IMR-90 (cell line): Measurements from ENCODE around the gene TCP11L1. TPM values are rescaled to one million over a fixed set of nuclear protein-coding genes. Genes with fewer than 3 reads are reported as not detected.

Experiments used
- ATAC-seq: fragments of 200-7000 bp; cut with Tn5 transposase; 2 replicates; pipeline ENCODE4 v1.9.1; 2020; ENCODE audit warnings: low read depth, mild to moderate bottlenecking, moderate library complexity
- BruUV-seq: library from RNA; stranded (reverse); fragments of 400-500 nt; replicated peaks from 2 replicates; lab custom pipeline; 2021; lab: Mats Ljungman, UMichigan
- CTCF ChIA-PET: fragments of 300-600 bp; formaldehyde crosslinking; extraction: SDS; loops from one replicate; lab custom pipeline; 2021; ENCODE audit warnings: antibody characterized with exemption; lab: Yijun Ruan, JAX
- POLR2A ChIA-PET: fragments of 300-600 bp; sonication (Branson Sonifier 250); formaldehyde crosslinking; loops from one replicate; lab custom pipeline; 2022; ENCODE audit warnings: antibody characterized with exemption; ENCODE audit not compliant: unreplicated experiment; lab: Charles Lee
- DNase-seq: peaks from one replicate; pipeline ENCODE4 v3.0.0; 2013
- H2AFZ ChIP-seq: replicated peaks from 2 replicates; pipeline ENCODE3; 2013; ENCODE audit warnings: low read length, mild to moderate bottlenecking; ENCODE audit not compliant: poor library complexity
- H2AK5ac ChIP-seq: 2 replicates; pipeline ENCODE4 v1.6.1; 2013; ENCODE audit warnings: low read depth, low read length, inconsistent platforms
- H2AK9ac ChIP-seq: replicated peaks from 2 replicates; pipeline ENCODE3; 2013; ENCODE audit warnings: mild to moderate bottlenecking, low read depth, low read length, moderate library complexity; ENCODE audit not compliant: poor library complexity
- H2BK120ac ChIP-seq: 2 replicates; pipeline ENCODE4 v1.6.1; 2013; ENCODE audit warnings: low read depth, low read length, inconsistent platforms
- H2BK15ac ChIP-seq: 3 replicates; pipeline ENCODE4 v1.6.1; 2013; ENCODE audit warnings: low read depth, low read length, inconsistent platforms
- H2BK20ac ChIP-seq: 2 replicates; pipeline ENCODE4 v1.6.1; 2013; ENCODE audit warnings: low read depth, mild to moderate bottlenecking, inconsistent platforms, low read length, moderate library complexity
- H2BK5ac ChIP-seq: 2 replicates; pipeline ENCODE4 v1.6.1; 2013; ENCODE audit warnings: mild to moderate bottlenecking, low read depth, low read length, inconsistent platforms; ENCODE audit not compliant: poor library complexity, severe bottlenecking
- H3K14ac ChIP-seq: replicated peaks from 2 replicates; pipeline ENCODE4 v1.6.1; 2013; ENCODE audit warnings: low read depth, low read length, inconsistent platforms
- H3K18ac ChIP-seq: 2 replicates; pipeline ENCODE4 v1.6.1; 2013; ENCODE audit warnings: low read depth, low read length, control low read depth
- H3K23ac ChIP-seq: 2 replicates; pipeline ENCODE4 v1.6.1; 2013; ENCODE audit warnings: low read depth, low read length, inconsistent platforms
- H3K27ac ChIP-seq: 2 replicates; pipeline ENCODE4 v1.5.1; 2013; ENCODE audit warnings: mild to moderate bottlenecking, control low read depth, low read length; ENCODE audit not compliant: insufficient read depth
- H3K27me3 ChIP-seq: 2 replicates; pipeline ENCODE4 v1.6.1; 2013; ENCODE audit warnings: low read length; ENCODE audit not compliant: control insufficient read depth, insufficient read depth
- H3K36me3 ChIP-seq: 2 replicates; pipeline ENCODE4 v1.6.1; 2013; ENCODE audit warnings: low read length, mixed read lengths; ENCODE audit not compliant: control insufficient read depth, insufficient read depth
- H3K4ac ChIP-seq: 2 replicates; pipeline ENCODE4 v1.6.1; 2013; ENCODE audit warnings: low read depth, low read length, inconsistent platforms
- H3K4me1 ChIP-seq: 2 replicates; pipeline ENCODE4 v1.6.1; 2013; ENCODE audit warnings: low read length, mixed read lengths; ENCODE audit not compliant: control insufficient read depth, insufficient read depth
- H3K4me2 ChIP-seq: 2 replicates; pipeline ENCODE4 v1.6.1; 2013; ENCODE audit warnings: low read depth, mild to moderate bottlenecking, control low read depth, low read length, moderate library complexity
- H3K4me3 ChIP-seq: 2 replicates; pipeline ENCODE4 v1.5.1; 2013; ENCODE audit warnings: low read depth, mild to moderate bottlenecking, control low read depth, low read length, moderate library complexity; ENCODE audit not compliant: insufficient read depth
- H3K56ac ChIP-seq: 2 replicates; pipeline ENCODE4 v1.6.1; 2013; ENCODE audit warnings: low read length, inconsistent platforms; ENCODE audit not compliant: insufficient read depth; ENCODE audit errors: extremely low read depth
- H3K79me1 ChIP-seq, 2 experiments: 2 replicates each; pipeline ENCODE4 v1.6.1; 2013; ENCODE audit warnings: low read length in 2 of 2, inconsistent platforms in 1 of 2, low read depth in 1 of 2
- H3K9ac ChIP-seq: 2 replicates; pipeline ENCODE4 v1.6.1; 2013; ENCODE audit warnings: low read depth, low read length, control low read depth
- H3K9me1 ChIP-seq: 2 replicates; pipeline ENCODE4 v1.6.1; 2013; ENCODE audit warnings: low read length, inconsistent platforms; ENCODE audit not compliant: insufficient read depth
- H3K9me3 ChIP-seq: 2 replicates; pipeline ENCODE4 v1.6.1; 2013; ENCODE audit warnings: low read length; ENCODE audit not compliant: control insufficient read depth, insufficient read depth
- H4K20me1 ChIP-seq: 2 replicates; pipeline ENCODE4 v1.6.1; 2013; ENCODE audit warnings: low read length, inconsistent platforms; ENCODE audit not compliant: insufficient read depth
- H4K5ac ChIP-seq: 2 replicates; pipeline ENCODE4 v1.6.1; 2013; ENCODE audit warnings: mild to moderate bottlenecking, low read depth, low read length, control low read depth
- H4K8ac ChIP-seq, 2 experiments: 2 replicates each; pipeline ENCODE4 v1.6.1; 2013; ENCODE audit warnings: low read depth in 2 of 2, low read length in 2 of 2, control low read depth in 1 of 2, inconsistent platforms in 1 of 2
- H4K91ac ChIP-seq: 2 replicates; pipeline ENCODE4 v1.6.1; 2013; ENCODE audit warnings: low read depth, low read length, inconsistent platforms; ENCODE audit not compliant: insufficient read depth
- BHLHE40 ChIP-seq: fragments of 150-350 bp; IDR thresholded peaks from 2 replicates; pipeline ENCODE4 v1.6.1; 2016; ENCODE audit warnings: mild to moderate bottlenecking, low read depth, low read length
- CEBPB ChIP-seq: IDR thresholded peaks from 2 replicates; pipeline ENCODE4 v1.6.1; 2012; ENCODE audit warnings: low read depth, low read length, improper control_type of control experiment
- CHD1 ChIP-seq: IDR thresholded peaks from 2 replicates; pipeline ENCODE4 v1.6.1; 2012; ENCODE audit warnings: low read depth, low read length, improper control_type of control experiment
- FOS ChIP-seq: fragments of 150-350 bp; IDR thresholded peaks from 2 replicates; pipeline ENCODE4 v1.6.1; 2016; ENCODE audit warnings: low read depth, low read length
- MAFK ChIP-seq: IDR thresholded peaks from 2 replicates; pipeline ENCODE4 v1.6.1; 2012; ENCODE audit warnings: low read depth, low read length, improper control_type of control experiment
- MAZ ChIP-seq: IDR thresholded peaks from 2 replicates; pipeline ENCODE4 v1.6.1; 2012; ENCODE audit warnings: low read depth, mild to moderate bottlenecking, low read length, improper control_type of control experiment, moderate library complexity, borderline replicate concordance
- MXI1 ChIP-seq: IDR thresholded peaks from 2 replicates; pipeline ENCODE4 v1.6.1; 2012; ENCODE audit warnings: low read depth, mild to moderate bottlenecking, low read length, moderate library complexity, borderline replicate concordance
- NFE2L2 ChIP-seq: fragments of 150-350 bp; IDR thresholded peaks from 2 replicates; pipeline ENCODE4 v1.6.1; 2016; ENCODE audit warnings: low read depth, mild to moderate bottlenecking, low read length
- POLR2A ChIP-seq: IDR thresholded peaks from 2 replicates; pipeline ENCODE4 v1.6.1; 2012; ENCODE audit warnings: mild to moderate bottlenecking, low read depth, low read length
- RAD21 ChIP-seq: IDR thresholded peaks from 2 replicates; pipeline ENCODE4 v1.6.1; 2012; ENCODE audit warnings: low read length, improper control_type of control experiment
- RCOR1 ChIP-seq: IDR thresholded peaks from 2 replicates; pipeline ENCODE4 v1.6.1; 2012; ENCODE audit warnings: mild to moderate bottlenecking, low read length, improper control_type of control experiment; ENCODE audit not compliant: insufficient replicate concordance
- SMC3 ChIP-seq: fragments of 150-350 bp; IDR thresholded peaks from 2 replicates; pipeline ENCODE4 v1.6.1; 2016; ENCODE audit warnings: low read depth, mild to moderate bottlenecking, antibody characterized with exemption, low read length, moderate library complexity
- WGBS, 2 experiments: methylation state at CpG; one replicate each; pipeline versions ENCODE4 v1.1.5 to v1.1.7; 2013; ENCODE audit warnings: missing lambda C conversion rate in 2 of 2; ENCODE audit not compliant: insufficient read length in 1 of 2; ENCODE audit errors: extremely low coverage in 2 of 2; 5-methylcytosine and 5-hydroxymethylcytosine counted together
- dilution Hi-C: fragments of 300-500 bp; cut with HindIII; formaldehyde crosslinking; loops from one replicate; pipeline ENCODE4 v1.14.3; 2018; ENCODE audit warnings: low sequenced_read_pairs; ENCODE audit not compliant: unreplicated experiment
- in situ Hi-C: fragments of 300-500 bp; cut with MboI; formaldehyde crosslinking; loops from 3 replicates; pipeline ENCODE4 v1.14.3; 2019; ENCODE audit warnings: low sequenced_read_pairs, inconsistent platforms, mixed read lengths
- intact Hi-C: fragments of 100-400 bp; cut with micrococcal nuclease; formaldehyde crosslinking; loops from 2 replicates; pipeline ENCODE4 v1.10.0; 2022
- polyA plus RNA-seq, 3 experiments: library from polyadenylated mRNA; depleted of rRNA; stranded (reverse); fragments of >200 nt; gene quantifications; 2 replicates each; pipeline ENCODE4 v1.2.3, GENCODE V29; 2012; ENCODE audit warnings: low replicate concordance in 1 of 3
- total RNA-seq: library from RNA; depleted of rRNA; stranded (reverse); fragments of >200 nt; gene quantifications from 2 replicates; pipeline ENCODE4 v1.2.3, GENCODE V29; 2012
- TF ChIP-seq, protein P1 (sequence below): fragments of 150-350 bp; IDR thresholded peaks from 2 replicates; pipeline ENCODE4 v1.6.1; 2016; ENCODE audit warnings: low read depth, mild to moderate bottlenecking, low read length, moderate library complexity, borderline replicate concordance
- TF ChIP-seq, protein P2 (sequence below): conservative IDR thresholded peaks from 2 replicates; pipeline ENCODE4 v1.5.1; 2012; ENCODE audit warnings: mild to moderate bottlenecking, low read depth, low read length, improper control_type of control experiment
- TF ChIP-seq, protein P3 (sequence below): fragments of 150-350 bp; IDR thresholded peaks from 2 replicates; pipeline ENCODE4 v1.6.1; 2017; ENCODE audit warnings: mild to moderate bottlenecking, antibody characterized with exemption, low read length, low read depth

Gene TCP11L1
- total and polyA plus RNA-seq, 2 of the 4 experiments (the other 2 are of a cell fraction), result 13.9 to 17.4 TPM

- dilution Hi-C loops, result no loop called here
- ChIA-PET POLR2A (no interaction called here), CTCF (interaction anchor here (1.1 kb wide), 1 partner anchor 37 kb away, joined by 3 read pairs; no protein-coding TSS in a partner anchor)
- Histone ChIP-seq H3K9me3 (no peaks in the 10 kb centered on the region), H3K79me1 (peaks cover 10% of the 10 kb centered on the region in 2 experiments; a peak in 3 of 4 replicates), H2BK20ac (peak overlapping the region; percentile 63), H2AK9ac (no peak overlapping the region), H3K36me3 (no peaks in the 10 kb centered on the region), H3K27ac (peak overlapping the region; percentile 25; the same call in 1 of the 2 replicates), H3K27me3 (no peaks in the 10 kb centered on the region), H3K9ac (no peak overlapping the region), H3K9me1 (no peaks in the 10 kb centered on the region), H2AK5ac (peak overlapping the region; percentile 49; the same call in 1 of the 2 replicates), H2AFZ (no peak overlapping the region), H2BK120ac (peak overlapping the region; percentile 64), H3K4me2 (peak overlapping the region; percentile 88), H2BK15ac (peak overlapping the region; percentile 63; the same call in 1 of the 3 replicates), H4K8ac (peak overlapping the region in 1 of 2 experiments; percentile 24; a peak in 1 of 4 replicates), H3K4me1 (peaks cover 4% of the 10 kb centered on the region), H3K18ac (peak overlapping the region; percentile 20; the same call in 1 of the 2 replicates), H4K91ac (peak overlapping the region; percentile 45; the same call in 1 of the 2 replicates), H3K14ac (peak overlapping the region; percentile 87), H3K4me3 (no peak overlapping the region), H3K23ac (peak overlapping the region; percentile 62; the same call in 1 of the 2 replicates), H3K56ac (no peak overlapping the region; the same call in 1 of the 2 replicates), H3K4ac (peak overlapping the region; percentile 79), H4K5ac (no peak overlapping the region), H4K20me1 (peaks cover 3% of the 10 kb centered on the region; the same call in 1 of the 2 replicates), H2BK5ac (peak overlapping the region; percentile 86)
- in situ Hi-C loops, result no loop called here
- WGBS, 2 experiments, result no CpG with 5 or more reads among the region's 2 CpGs
- intact Hi-C loops, result no loop called here
- no peak for DNase-seq
- TF ChIP-seq, protein P1, sequence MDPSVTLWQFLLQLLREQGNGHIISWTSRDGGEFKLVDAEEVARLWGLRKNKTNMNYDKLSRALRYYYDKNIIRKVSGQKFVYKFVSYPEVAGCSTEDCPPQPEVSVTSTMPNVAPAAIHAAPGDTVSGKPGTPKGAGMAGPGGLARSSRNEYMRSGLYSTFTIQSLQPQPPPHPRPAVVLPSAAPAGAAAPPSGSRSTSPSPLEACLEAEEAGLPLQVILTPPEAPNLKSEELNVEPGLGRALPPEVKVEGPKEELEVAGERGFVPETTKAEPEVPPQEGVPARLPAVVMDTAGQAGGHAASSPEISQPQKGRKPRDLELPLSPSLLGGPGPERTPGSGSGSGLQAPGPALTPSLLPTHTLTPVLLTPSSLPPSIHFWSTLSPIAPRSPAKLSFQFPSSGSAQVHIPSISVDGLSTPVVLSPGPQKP, result no peak
- TF ChIP-seq CHD1 (no peak), MXI1 (no peak), SMC3 (no peak), POLR2A (no peak), FOS (no peak), MAZ (no peak), BHLHE40 (no peak), NFE2L2 (no peak), MAFK (no peak), CEBPB (no peak), RCOR1 (no peak), RAD21 (no peak)
- TF ChIP-seq, protein P2, sequence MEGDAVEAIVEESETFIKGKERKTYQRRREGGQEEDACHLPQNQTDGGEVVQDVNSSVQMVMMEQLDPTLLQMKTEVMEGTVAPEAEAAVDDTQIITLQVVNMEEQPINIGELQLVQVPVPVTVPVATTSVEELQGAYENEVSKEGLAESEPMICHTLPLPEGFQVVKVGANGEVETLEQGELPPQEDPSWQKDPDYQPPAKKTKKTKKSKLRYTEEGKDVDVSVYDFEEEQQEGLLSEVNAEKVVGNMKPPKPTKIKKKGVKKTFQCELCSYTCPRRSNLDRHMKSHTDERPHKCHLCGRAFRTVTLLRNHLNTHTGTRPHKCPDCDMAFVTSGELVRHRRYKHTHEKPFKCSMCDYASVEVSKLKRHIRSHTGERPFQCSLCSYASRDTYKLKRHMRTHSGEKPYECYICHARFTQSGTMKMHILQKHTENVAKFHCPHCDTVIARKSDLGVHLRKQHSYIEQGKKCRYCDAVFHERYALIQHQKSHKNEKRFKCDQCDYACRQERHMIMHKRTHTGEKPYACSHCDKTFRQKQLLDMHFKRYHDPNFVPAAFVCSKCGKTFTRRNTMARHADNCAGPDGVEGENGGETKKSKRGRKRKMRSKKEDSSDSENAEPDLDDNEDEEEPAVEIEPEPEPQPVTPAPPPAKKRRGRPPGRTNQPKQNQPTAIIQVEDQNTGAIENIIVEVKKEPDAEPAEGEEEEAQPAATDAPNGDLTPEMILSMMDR, result no peak
- TF ChIP-seq, protein P3, sequence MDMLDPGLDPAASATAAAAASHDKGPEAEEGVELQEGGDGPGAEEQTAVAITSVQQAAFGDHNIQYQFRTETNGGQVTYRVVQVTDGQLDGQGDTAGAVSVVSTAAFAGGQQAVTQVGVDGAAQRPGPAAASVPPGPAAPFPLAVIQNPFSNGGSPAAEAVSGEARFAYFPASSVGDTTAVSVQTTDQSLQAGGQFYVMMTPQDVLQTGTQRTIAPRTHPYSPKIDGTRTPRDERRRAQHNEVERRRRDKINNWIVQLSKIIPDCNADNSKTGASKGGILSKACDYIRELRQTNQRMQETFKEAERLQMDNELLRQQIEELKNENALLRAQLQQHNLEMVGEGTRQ, result no peak
- no TSS peak for BruUV-seq
- peak; percentile 55 for ATAC-seq
These were observed 10.8 kb upstream of the TCP11L1 start for GRCh38 chr11:33028537-33028914.
